GM12873 (cell line): ENCODE results near the gene NRP2.

ENCODE experiments used
- TF ChIP-seq, protein P1 (sequence below): IDR thresholded peaks from 2 replicates; pipeline ENCODE4 v1.5.1; 2012; ENCODE audit warnings: low read depth, mild to moderate bottlenecking, moderate library complexity, low read length, control low read depth; ENCODE audit not compliant: insufficient read depth; ENCODE audit errors: missing control alignments

NRP2 gene

DNA sequence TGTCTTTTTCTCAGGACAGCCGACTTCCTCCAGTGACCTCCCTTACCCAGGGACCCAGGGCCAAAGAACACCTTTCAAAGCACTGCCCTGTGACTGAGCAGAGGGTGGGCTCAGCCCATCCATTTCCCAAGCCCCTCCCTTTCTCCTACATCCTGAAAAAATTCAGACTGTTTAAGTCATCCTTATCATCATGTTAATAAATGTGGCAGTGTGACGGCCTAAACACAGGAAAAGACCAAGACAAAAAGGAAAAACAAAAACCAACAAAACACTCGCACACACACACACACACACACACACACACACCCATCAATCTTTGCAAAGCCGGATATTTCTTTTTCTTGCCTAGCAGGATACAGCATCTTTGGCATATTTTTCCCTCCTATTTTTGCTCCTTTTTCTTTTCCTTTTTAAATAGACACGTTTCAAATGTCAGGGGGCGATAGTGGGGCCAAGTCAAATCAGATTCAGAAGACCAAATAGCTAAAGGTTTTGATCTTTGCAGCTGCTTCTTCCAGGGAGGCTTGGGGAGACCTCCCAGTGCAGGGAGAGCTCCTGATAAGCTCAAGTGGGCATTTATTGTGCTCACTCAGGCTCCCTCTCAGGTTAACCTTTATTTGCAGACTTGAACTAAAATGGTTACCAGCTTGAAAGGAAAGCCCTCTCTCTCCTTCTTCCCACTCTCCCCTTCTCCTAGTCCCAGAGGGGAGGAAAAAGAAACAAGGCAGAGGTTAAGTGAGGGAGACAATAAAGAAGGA lies 39.5 kb upstream of the NRP2 start:
- TF ChIP-seq, protein P1, sequence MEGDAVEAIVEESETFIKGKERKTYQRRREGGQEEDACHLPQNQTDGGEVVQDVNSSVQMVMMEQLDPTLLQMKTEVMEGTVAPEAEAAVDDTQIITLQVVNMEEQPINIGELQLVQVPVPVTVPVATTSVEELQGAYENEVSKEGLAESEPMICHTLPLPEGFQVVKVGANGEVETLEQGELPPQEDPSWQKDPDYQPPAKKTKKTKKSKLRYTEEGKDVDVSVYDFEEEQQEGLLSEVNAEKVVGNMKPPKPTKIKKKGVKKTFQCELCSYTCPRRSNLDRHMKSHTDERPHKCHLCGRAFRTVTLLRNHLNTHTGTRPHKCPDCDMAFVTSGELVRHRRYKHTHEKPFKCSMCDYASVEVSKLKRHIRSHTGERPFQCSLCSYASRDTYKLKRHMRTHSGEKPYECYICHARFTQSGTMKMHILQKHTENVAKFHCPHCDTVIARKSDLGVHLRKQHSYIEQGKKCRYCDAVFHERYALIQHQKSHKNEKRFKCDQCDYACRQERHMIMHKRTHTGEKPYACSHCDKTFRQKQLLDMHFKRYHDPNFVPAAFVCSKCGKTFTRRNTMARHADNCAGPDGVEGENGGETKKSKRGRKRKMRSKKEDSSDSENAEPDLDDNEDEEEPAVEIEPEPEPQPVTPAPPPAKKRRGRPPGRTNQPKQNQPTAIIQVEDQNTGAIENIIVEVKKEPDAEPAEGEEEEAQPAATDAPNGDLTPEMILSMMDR: no peak

DNA sequence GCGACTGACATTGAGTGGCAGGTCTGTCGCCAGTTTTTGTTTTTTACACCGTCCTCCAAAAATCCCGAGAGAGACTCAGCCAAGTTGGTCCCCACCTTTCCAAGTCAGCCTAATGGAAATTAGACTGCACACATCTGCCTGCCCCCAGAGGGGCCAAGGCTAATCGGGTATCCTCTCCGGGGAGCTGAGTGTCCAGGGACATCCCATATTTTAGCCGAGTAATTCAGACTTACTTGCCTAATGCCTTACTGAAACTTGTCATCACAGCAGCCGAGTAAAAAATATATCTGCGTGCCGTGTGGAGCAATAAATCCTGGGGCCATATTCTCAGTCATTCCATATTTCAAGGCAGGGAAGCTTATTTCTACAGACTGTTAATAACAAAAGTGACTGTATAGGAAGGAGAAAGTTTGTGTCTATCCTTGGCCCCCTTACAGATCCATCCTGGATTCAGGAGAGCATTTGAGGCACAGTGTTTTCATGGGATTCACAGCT lies 38.9 kb upstream of the NRP2 start:
- TF ChIP-seq, protein P1: no peak

DNA sequence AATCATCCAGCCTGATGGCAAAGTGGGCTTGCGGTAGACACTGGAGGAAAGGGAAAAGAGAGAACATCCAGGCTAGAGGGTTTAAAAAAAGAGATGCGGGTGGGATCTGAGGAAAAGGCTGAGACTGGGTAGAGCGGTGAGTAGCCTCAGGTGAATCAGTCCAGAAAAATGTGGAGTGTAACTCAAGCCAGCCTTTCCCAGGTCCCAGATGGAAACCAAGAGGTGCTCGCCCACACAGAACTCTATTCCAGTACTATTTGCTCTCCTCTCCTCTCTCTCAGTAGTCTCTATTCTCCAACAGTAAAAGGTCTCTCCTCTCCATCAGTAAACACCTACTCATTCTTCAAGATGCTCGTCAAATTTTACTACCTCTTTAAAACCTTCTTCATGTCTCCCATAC lies 38.3 kb upstream of the NRP2 start:
- TF ChIP-seq, protein P1: no peak

DNA sequence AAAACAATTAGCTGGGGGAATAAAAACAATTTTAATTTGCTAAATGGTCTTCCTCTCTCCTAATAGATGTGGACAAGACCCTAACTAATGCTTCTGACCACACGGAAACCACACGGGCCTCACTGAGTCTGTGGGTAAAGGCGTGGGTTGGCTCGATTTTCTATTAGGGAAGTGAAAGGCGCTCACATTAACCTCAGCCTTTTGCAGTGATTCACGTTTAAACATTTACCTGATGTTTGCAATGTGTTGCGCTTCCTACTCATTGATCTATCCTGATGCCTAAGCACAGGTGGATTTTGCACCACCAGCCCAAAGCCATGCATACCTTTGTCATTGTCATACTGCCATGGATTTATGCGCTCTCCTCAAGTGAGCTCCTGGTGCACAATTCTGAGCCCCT lies 35.6 kb upstream of the NRP2 start:
- TF ChIP-seq, protein P1: no peak

DNA sequence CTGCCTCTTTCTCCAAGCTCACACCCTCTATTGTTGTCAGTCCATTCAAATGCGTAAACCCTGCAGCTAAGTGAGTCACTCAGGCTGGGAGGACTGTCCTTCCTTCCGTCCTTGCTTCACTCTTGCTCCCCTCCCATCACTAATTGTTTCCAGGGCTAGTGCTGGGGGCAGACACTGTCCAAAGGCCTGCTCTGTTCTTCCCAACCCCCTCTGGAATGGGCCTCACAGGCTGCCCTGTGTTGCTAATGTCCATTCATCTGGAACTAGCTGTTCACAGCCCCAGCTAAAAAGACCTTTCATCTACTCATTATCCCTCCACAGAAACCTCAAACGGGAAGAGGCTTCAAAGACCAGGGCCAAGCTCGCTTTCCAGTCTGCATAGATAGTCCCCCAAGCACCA lies 31.9 kb upstream of the NRP2 start:
- TF ChIP-seq, protein P1: no peak

DNA sequence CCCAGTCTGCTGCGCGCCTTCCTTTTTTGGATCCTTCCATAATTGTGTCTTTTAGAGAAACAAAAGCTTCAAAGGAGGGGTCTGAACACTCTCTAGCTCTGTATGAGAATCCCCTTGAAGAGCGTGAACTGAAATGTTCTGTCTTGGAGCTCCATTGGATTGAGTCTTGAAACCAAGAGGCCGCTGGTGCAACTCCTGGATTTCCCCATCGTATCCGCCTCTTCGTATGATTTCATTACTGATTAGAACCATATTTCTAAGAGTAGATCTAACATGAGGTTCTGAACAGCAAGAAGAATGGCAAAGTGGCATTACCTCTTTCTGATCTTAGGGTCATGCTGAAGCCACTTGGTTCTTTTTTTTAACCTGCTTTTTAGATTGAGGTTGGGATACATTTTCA lies 31.4 kb upstream of the NRP2 start:
- TF ChIP-seq, protein P1: no peak

DNA sequence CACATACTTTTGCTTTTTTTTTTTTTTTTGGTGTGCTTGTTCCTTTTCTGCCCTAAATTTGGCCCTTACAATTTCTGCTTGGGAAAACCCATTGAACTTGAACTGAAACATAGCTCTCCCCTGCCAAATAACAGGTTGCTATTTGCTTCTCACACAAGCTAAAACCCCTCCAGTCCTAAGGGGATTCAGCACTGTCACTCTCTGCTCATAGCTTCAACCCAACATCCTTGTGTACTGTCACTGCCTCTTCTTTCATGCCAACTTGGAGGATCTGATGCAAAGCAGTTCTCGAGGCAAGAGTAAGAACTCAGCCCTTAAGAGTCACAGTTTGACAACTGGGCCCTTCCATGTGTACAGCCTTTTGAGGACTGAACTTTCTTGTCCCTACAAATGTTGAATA lies 30.6 kb upstream of the NRP2 start:
- TF ChIP-seq, protein P1: no peak
